ENCODE data around the gene STON1.

The STON1 gene

DNA sequence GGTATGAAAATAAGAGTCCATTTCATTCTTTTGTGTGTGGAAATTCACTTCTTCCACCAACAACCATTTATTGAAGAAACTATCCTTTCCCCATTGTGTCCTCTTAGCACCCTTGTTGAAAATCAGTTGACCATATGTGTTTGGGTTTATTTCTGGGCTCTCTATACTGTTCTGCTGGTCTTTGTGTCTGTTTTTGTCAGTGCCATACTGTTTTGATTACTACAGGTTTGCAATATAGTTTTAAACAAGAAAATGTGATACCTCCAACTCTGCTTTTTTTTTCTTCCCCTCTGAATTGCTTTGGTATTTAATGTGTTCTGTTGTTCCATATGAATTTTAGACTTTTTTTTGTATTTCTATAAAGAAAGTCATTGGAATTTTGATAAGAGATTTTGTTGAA lies 96.1 kb downstream of the STON1 start:
- no peak for DNase-seq

DNA sequence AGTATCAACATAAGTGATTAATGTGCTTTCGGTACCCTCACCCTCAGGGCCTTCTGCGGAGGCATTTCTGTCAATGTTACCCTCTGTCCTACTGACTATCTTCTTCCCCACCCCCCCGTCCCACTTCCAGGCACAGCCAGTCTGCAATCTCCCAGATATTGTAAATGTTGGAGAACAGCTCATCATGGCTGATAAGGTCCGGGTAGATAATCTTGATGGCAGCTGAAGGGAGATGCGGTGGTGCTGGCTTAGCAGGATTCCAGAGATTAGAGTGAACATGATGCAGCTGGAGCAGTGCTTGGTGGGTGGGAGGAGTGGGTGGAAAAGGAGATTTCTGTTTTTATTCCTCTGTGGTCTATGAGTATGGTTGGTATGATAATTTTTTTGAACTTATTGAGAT lies 103.2 kb downstream of the STON1 start:
- DNase-seq: no peak

DNA sequence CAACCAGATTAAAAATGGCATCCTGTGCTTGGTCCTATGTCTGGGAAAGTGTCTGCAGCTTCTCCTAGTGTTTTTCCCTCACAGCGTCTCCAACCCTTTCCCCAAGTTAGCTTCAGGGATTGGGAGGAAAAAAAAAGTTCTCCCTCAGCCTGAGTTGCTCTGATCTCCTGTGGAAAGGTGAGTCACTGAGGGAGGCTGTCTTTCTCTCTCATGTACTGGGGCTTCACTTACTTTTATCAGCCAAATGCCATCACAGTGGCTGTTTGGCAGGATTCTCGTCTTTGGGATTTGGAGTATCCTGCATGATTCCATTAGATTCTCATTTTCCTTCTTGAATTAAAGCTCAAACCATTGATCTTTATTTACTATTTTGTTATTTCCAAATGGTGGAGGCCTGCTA lies 105.8 kb downstream of the STON1 start:
- no peak for DNase-seq

DNA sequence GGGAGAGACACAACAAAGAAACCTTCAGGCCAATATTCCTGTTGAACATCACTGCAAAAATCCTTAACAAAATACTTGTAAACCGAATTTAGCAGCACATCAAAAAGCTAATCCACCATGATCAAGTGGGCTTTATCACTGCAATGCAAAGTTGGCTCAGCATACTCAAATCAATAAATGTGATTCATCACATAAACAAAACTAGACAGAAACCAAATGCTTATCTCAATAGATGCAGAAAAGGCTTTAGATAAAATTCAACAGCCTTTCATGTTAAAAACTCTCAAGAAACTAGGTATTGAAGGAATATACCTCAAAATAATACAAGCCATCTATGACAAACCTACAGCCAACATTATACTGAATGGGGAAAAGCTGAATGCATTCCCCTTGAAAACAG lies 108.3 kb downstream of the STON1 start:
- DNase-seq: no peak

Measured in stimulated activated CD4-positive, alpha-beta T cell treated with anti-CD3 and anti-CD28 coated beads, Interleukin-4, amount 100 ng/mL, for 24 hours (primary cell).